Amygdala (tissue), 56 donors: ENCODE data around the gene FOXQ1.
"Not testable (repeated sequence)": the region's sequence is repeated elsewhere in the genome, so short reads cannot be mapped to it uniquely, and the experiment has no call there.

ENCODE experiments used
- DNase-seq, 56 donors: peaks; one replicate each; lab custom pipeline; 2025; lab: John Stamatoyannopoulos, UW

FOXQ1 gene

GRCh38 chr6:1349655-1350054 lies 37.8 kb downstream of the FOXQ1 start:
- DNase-seq, result no peak

- DNase-seq, result no peak
Measured at GRCh38 chr6:1351381-1352008, 39.6 kb downstream of the FOXQ1 start.

- DNase-seq, result not testable (repeated sequence)
Measured at GRCh38 chr6:1355068-1355467, 43.2 kb downstream of the FOXQ1 start.

- not testable (repeated sequence) for DNase-seq
Measured at GRCh38 chr6:1361717-1362116, 49.8 kb downstream of the FOXQ1 start.

- no peak for DNase-seq
Measured at GRCh38 chr6:1362643-1363042, 50.7 kb downstream of the FOXQ1 start.

GRCh38 chr6:1363298-1363697 lies 51.4 kb downstream of the FOXQ1 start:
- DNase-seq, result no peak

- DNase-seq, result peak in 1 of 56 donors; percentile 7
Measured at GRCh38 chr6:1363729-1364572, 52.1 kb downstream of the FOXQ1 start.
